ENCODE data around the gene TSPAN18.

TSPAN18 gene

DNA sequence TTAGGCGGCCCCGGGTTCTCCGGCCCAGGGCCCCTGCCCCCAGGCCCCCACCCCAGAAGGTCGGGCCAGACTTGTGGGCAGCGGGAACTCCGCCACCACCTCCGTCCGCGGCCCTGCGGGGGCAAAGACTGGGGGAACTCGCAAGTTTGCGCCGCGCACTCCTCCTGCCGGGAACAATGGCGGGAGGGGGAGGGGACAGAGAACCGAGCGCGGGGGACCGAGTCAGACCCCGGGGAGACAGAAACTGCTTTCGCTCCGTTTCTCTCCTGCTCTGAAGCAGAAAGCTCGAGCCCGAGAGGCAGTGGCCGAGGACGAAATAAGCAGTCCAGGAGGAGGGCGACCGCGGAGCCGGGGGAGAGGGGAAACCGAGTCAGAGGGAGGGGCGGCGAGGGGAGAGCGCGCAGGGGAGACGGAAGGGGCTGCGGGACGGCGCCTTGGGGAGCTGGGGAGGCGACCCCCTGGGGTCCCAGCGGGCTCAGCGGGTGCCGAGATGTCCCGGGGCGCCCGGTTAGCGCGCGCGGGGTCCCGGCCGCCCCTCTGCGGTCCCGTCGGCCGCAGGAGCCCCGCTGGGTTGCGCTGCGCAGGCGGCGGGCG lies 223.4 kb downstream of the TSPAN18 start:
- DNase-seq: peak; percentile 16

DNA sequence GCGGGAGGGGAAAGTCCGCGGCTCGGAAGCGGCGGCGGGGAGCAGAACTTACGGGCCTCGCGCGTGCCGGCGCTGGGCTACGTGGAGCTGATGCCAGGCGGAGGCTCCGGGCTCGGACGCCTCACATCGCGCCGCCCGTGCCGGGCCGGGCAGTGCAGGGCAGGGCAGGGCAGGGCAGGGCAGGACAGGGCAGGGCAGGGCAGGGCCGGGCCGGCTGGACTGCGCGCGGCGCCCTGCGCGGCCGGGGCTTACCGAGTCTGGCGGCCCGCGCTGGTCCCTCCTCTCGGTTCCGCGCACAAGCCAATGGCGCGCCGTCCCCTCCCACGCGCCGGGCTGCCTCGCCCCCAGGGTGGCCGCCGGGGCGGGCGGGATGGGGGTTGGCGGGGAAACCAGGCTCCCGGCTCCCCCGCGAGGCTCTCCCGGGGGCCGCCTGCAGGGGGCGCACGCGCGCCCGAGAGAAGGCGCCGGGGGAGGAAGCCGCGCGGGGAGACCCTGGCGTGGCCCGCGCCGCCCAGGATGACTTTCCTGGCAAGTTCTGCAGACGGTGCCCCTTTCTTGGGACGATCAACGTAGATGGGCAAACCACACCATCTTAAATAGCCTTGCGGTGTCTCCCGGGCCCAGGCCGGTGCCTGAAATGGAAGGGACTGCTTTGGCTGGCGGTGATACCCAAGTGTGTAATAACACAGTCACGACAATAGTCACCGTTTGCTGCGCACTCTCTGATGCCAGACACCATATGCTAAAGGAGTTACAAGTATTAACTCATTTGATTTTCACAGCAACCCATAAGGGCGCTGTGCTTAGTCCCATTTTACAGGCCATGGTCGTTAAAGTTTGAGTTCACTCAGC lies 224.1 kb downstream of the TSPAN18 start, which contains the start of gene TP53I11:
Gene TP53I11, minus strand, starts transcription at position 259 of the 852 bp plus-strand sequence. CDS start 12,548 bp downstream, outside the sequence.
- peak; percentile 30 for DNase-seq

DNA sequence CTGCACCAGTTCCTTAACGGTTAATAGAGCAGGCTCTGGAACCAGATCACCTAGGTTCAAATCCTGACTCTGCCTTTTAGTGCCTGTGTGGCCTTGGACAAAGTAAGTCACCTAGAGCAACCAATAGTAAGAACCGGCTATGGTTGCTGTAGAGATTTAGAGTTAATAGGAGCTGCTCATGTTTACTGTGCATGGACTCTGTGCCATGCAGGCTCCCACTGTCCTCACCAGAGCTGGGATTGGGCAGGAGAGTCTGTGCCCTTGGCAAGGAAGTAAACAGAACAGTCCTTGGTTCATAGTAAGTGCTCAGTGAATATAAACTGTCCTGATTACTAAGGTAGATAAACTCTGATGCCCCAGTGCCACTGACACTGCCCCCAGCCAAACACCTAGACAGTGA lies 225.3 kb downstream of the TSPAN18 start:
- DNase-seq: no peak

DNA sequence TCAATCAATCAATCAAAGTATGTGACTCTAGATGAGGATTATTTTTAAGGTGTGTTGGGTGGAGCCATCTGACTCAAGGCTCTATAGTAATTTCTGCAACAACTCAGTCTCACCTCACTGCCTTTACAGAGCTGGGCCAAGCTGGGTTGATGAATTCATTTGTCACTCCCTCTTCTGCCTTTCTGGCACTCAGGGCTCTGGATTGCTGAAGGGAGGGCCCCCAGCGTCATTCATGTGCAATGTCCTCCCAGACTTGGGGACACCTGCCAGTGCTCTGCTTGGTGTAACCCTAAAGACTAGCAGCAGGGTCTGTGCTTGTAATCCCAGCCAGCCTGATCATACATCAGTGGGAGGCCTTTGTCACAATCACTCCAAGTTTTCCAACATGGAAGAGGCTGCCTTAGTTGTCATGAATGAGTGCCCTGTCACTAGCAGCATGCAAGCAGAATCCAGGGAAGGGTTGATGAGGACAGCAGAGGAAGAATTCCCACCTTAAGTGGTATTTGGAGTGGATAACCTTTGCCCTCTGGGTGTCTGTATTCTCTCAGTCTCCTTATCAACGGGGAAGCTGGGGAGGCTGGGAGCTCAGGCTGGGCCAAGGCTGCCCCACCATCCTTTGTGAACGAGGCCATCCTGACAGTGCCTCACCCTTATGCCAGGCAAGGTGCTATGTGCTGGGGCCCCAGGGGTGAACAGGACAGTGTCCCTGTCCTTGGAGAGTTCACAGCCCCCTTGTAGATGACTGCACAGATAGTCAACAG lies 225.9 kb downstream of the TSPAN18 start:
- no peak for DNase-seq

DNA sequence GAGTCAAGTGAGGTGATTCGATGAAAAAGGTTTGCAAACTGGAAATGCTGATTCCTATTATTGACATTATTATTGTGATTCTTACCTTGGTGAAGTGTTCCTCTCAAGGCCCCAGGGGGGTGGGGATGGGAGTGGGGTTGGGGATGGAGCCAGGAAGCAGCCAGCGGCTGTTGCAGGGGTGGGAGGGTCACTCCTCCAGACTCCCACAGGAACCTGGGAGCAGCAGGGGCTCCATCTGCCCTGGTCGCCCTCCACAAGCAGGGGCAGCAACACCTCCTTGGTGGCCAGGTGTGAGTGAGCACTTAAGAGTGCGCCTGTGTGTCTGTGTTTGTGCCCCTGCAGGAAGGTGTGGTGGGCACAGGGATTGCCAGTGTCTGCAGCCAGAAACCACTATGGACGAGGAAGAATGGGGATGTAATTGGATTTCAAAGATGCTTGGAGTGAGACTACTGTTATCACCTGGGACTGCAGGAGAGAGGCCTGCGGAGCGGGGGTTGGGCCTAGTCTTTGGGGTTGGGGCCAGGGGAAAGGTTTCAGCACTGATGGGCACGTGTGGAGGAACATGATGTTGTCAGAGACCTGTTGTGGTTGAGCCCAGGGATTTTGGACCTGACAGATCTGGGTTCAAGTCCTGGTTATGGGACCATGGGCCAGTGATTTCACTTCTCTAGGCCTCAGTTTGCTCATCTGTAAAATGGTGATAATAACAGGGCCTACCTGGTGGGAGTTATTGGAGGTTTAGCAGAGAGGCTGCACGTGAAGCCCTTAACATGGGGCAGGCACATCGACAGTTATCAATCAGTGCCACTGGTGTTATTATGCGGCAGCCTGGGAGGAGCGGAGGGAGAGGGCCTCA lies 227.5 kb downstream of the TSPAN18 start:
- no peak for DNase-seq

DNA sequence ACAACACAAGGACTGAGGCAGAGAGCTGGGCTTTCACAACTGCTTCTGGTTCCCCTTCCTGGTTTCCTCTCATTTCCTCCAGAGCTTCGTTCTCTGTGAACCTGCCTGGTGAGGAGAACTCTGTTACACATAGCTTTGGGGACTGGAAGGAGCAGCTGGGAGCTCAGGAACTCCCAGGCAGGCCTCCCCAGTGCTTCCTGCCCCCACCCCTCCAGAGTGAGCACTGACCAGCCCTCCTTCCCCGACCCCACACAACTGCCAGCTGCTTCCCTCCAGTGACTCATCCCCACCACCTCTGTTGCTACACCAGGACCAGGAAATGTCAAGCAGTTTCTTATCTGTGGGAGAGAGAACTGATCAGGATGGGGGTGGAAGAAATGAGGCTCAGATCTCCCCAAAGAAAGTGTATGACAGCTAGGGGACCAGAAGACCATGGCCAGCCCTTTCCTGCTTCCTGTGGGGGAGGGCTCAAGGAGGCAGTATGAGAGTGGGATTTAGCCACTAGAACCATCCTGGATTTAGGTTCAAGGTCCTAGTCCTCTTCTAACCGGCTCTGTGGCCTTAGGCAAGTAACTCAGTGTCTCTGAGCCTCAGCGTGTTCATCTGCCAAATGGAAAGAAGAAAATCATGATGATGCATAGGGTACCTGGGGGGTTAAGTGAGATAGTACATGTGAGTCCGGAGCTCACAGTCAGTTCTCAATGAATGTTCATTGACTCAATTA lies 228.4 kb downstream of the TSPAN18 start:
- no peak for DNase-seq

DNA sequence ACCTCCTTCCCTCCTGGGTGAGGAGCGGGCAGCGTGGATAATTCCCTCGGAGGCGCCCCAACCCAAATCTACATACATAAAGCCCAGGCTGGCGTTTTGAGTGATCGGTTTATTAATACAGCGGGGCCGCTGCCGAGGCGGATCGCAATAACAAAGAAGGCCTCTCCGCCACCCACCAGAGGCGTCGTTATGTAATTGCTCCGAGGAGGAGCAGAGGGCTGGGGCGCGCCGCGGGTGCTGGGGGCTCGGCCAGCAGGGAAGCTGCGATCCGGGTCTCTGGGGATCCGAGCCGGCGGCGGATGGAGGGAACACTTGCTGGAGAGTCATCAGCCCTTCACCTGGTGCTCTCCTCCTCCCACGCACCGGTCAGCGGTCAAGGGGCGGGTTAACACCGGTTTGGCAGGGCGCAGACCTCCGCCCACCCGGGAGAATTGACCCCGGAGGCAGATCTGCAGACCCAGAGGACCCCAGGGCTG lies 230.3 kb downstream of the TSPAN18 start:
- DNase-seq: no peak

DNA sequence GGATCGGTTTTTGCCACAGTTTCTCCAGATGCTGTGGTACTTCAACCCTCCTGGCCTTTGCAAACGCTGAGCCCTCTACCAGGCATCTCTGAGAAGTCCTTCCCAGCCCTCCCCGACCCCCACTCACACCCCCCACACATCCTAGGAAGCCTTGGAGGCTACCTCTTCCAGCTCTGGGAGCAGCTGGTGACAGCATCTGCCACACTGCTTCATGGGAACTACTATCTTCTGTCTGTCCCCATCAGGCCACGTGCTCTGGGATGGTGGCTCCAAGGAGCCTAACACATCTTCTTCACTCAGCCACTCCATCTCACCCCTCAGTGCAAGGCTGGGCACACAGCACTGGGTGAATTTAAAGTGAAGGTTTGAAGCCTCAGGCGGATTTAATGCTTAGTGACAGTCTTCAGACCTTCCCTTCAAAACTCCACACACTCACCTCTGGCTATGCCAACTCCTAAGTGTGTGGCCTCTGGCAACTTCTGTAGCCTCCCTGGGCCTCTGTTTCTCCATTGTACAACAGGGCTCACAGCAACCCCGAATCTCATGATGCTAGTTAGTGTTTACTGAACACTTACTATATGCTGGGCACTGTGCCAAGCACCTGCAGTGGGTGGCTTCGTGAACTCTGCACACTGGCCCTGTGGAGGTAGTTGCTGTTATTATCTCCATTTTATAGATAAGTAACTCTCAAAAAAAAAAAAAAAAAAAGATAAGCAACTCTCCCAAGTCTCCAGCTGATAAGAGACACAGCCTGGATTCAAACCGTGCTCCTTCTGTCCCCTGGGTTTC lies 231.2 kb downstream of the TSPAN18 start:
- no peak for DNase-seq

DNA sequence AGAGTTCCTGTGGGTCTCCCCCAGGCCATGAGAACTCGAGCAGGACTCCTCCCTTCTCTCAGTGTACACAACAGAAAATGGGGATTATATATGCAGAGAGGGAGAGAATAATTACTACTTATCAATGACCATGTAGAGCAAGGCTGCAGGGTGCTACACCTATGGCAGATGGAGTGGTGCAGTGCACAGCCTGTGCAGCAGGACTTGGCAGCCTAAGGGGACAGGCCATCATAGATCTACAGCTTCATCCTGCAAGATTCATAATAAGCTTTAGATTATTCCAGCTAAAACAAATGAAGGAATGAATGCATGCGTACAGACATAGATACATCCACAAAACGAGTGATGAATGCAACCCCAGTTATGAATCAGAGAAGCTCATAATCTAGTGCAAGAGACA lies 232.3 kb downstream of the TSPAN18 start:
- DNase-seq: no peak

DNA sequence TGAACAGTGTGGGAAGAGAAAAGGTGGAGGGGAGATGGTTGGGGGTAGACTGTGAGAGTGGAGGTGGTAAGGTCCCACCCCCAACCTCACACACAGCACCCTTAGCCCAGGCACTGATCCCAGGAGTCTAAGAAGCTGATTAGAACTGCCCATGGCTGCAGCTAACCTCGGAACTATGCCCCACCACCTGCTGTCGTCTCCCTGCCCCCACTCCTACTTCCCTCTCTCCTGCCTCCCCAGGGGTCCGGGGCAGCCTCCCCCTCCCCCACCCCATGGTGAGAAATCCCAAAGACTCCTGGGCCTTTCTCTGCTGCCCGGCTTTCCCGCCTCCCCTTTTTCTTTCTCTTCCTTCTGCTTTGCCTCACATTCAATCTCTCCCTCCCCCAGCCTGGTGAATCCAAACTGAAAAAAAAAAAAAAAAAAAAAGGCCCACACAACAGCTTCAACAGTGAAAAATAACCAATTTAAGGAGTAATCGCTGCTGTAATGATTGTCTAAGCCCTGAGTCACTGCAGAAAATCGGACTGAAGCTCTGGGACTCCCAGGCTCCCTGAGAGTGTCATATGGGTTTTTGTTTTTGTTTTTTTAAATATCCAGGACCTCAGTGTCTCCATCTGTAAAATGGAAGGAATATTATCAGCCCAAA lies 233.6 kb downstream of the TSPAN18 start:
- no peak for DNase-seq

DNA sequence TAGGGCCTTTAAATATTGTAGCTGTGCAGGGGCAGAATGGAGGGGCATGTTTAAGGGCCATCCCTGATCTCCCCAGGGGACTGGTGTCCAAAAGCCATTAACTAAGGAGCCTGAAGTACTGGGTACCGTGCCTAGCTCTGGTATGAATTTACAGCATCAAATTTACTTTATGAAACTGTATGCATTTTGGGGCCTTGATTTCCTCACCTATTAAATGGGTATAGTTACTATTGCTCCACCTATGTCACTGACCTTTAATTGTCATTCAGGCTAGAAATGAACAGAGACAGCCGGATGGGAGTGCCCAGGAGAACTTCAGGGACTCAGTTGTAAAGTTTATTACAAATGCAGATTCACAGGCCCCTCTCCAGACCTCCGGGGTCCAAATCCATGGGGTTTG lies 235.7 kb downstream of the TSPAN18 start:
- DNase-seq: no peak

DNA sequence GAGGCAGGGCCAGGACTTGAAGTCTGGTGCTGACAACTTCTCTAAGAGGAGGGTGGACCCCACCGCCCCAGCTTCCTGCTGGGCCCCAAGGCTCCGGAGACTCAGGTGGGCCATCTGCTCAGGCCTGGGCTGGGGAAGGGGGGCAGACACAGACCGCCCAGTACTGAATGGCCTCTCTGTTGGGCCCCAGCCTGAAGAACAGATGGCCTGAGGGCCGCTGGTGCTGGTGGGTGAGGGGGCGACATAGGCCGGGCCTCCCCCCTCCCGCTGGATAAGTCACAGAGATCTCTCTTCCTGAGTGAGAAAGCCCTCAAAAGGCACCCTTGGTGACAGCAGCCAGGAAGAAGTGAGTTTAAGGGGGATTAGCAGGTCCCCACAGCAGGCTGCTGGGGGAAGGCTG lies 236.4 kb downstream of the TSPAN18 start:
- no peak for DNase-seq

DNA sequence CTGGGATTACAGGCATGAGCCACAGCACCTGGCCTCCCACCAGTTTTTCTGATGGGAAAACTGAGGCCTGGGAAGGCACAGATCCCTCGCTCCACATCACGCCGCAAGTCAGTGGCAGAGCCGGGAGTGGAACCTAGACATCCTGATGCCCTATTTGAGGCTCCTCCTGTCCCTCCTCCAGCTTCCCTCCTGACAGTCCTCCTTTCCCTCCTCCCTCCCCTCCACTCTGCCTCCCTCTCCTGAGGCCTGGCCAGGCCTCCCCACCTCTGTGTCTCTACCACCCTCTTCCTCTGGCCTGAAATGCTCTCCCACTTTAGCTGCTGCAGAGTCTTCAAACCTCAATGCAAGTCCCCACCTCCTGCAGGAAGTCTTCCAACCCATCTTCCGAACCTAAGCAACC lies 237.2 kb downstream of the TSPAN18 start:
- DNase-seq: no peak

DNA sequence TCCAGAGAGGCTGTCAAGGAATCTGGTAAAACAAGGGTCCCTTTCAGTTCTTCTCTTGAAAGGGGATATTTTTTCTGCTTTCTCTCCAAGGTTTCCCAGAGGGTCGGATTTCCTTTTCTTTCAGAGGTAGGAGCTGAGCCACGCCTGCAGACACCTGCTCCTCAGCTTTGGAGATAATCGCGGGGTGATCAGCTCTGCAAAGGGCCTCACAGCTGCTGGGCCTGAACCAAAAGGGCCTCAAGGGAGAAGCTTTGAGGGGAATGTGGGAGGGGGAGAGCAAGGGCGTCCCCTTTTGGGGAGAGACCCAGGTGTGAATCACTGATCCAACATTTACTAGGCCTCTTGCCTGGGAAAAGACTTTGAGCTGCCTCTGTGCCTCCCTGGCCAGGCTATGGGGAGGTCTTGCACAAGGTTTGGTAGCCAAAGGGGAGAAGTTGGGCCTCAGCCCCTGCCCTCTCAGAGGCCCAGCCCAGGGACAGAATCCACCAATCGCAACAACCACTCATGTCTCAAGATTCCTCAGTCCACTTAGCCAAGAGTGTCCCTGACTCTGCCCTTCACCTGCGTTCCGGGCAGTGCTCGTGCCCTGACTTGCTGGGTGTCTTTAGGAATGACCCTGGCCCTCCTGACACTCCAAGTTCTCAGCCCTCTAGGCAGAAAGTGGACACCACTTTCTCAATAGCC lies 237.9 kb downstream of the TSPAN18 start:
- DNase-seq: no peak

DNA sequence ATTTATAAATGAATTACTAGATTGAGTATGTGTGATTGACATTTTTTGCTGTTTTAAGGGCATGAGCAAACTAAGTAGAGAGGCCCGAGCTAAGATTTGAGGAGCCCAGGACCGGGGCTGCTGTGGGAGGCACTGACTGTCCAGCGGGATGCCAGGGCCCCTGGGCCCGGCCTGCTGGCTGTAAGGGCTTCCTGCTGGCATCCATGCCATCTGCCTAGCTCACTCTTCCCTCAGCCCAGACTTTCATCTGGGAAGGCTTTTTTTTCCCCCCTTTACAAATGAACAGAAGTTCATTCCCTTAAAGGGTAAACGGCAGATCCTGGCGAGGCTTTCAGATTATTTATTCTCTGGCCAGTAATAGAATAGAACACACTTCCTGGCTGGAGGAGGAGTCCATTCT lies 239.9 kb downstream of the TSPAN18 start:
- no peak for DNase-seq

DNA sequence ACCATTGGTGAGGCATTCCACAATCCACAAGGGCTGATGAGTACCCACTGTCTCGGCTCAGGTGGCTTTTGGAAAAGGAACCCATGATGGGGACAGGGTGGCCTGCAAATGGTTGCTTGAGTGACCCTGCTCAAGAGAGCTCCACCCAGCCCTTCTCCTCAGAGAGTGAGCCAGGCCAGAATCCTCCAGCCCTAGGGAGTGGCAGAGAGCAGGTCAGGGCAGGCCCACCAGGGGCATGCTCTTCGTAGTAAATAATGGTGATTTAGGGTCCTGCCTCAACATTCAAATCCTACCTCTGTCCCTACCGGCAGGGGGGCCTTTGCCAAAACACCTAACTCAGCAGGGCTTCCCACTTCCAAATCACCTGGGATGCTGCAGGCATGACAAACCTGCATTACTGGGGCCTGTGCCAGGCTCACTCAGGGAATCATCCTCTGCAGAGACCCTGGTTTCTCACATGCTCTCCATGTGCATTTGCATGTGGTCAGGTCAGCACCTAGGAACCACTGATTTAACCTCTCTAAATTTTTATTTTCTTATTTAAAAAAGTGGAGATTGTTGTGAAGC lies 241.3 kb downstream of the TSPAN18 start:
- no peak for DNase-seq

DNA sequence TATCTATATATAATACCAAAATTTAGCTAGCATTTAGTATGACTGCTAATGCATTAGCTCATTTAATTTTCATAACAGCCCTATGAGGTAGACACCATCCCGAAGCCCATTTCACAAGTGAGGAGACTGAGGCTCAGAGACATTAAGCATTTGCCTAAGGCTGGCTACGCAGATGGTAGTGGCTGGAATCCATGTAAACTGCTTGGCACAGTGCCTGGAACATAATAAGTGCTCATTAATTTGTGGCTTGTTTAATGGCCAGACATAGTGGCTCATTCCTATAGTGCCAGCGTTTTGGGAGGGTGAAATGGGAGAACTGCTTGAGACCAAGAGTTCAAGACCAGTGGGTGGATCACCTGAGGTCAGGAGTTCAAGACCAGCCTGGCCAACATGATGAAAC lies 241.7 kb downstream of the TSPAN18 start:
- no peak for DNase-seq

DNA sequence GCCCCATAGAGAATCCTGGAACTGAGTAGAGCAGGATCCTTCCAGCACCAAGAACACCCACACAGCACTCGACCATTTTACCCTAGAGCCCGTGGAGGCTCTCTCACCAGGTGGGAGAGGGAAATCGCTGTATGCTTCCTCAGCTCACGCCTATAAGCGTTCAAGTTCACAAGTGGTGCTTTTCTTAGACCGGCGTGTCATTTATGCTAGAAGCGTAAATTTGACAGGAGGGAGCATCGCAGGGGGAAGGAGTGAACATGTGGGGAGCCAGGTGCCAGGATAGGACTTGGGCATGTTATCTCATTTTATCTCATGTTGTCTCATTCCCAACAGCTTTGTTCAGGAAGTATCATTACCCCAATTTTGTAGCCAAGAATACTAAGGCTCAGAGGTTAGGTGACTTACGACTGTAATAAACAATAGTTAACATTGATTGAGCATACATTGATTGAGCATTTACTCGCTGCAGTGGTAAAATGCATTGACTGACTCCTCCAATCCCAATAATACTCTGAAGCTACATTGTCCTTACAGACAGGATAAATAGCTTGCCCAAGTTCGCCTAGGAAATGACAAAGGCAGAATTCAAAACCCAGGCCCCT lies 243.0 kb downstream of the TSPAN18 start:
- DNase-seq: no peak

DNA sequence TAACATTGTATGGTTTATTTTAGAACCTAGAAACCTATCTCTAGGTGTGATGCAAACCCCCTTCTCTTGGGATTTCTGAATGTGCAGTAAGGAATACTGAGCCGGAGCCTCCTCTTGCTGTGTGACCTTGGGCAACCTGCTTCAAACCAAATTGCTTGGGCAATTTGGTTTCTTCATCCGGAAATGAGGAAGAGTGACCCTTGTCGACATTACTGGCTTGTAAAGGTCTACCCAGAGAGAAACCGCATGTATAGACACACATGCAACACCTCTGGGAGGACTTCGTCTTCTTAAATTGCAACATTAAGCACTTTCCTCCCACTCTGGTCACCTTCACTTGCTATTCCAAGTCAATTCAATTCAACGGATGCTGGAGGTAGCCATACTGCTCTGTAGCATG lies 243.5 kb downstream of the TSPAN18 start:
- DNase-seq: no peak

All from NCI-H748 treated with DMSO at 0.1 percent for 48 hours (cell line).